ENCODE measurements around the gene GSTA1. TPM values are rescaled to one million over a fixed set of nuclear protein-coding genes. Genes with fewer than 3 reads are reported as not detected.
"Not testable (repeated sequence)": the region's sequence is repeated elsewhere in the genome, so short reads cannot be mapped to it uniquely, and the experiment has no call there.

The GSTA1 gene
- total and polyA plus RNA-seq, 10 donors, result 0.10 to 0.12 TPM; not detected in 8

DNA sequence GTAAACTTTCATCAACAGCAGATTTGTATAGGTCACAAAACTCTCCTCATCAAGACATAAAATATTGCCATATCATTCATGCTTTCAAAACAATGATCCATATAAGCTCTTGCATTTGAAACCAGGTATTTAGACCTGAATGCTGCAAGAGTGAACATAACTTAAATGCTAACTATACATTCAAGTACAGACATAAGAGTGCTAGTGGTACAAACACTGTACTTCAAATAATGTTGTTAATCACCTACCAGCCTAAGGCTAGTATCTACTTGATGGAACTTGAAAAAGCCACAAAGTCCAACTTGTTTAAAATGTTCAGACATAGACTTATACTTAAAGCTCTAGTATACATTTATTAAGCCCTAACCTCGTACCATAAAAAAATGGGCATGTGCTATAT lies 24.4 kb downstream of the GSTA1 start:
- H3K36me3 ChIP-seq, result no peaks in the 10 kb centered on the region
- no peaks in the 10 kb centered on the region for H3K4me1 ChIP-seq
- intact Hi-C loops (cut with DNase I; ENCODE audit: low total_unique reads), result no loop called here
- H3K27ac ChIP-seq, result no peak overlapping the region
- no peak overlapping the region for H3K4me3 ChIP-seq
- no peak for DNase-seq
- 52 to 83% (median 76%) methylated on average over 1 of the region's 1 CpG for WGBS, 5 donors
- H3K9me3 ChIP-seq, result no peaks in the 10 kb centered on the region
- TF ChIP-seq POLR2AphosphoS5 (IDR thresholded peaks at IDR 0.05) (no peak), POLR2A (IDR thresholded peaks at IDR 0.05) (no peak)
- TF ChIP-seq, protein P1, sequence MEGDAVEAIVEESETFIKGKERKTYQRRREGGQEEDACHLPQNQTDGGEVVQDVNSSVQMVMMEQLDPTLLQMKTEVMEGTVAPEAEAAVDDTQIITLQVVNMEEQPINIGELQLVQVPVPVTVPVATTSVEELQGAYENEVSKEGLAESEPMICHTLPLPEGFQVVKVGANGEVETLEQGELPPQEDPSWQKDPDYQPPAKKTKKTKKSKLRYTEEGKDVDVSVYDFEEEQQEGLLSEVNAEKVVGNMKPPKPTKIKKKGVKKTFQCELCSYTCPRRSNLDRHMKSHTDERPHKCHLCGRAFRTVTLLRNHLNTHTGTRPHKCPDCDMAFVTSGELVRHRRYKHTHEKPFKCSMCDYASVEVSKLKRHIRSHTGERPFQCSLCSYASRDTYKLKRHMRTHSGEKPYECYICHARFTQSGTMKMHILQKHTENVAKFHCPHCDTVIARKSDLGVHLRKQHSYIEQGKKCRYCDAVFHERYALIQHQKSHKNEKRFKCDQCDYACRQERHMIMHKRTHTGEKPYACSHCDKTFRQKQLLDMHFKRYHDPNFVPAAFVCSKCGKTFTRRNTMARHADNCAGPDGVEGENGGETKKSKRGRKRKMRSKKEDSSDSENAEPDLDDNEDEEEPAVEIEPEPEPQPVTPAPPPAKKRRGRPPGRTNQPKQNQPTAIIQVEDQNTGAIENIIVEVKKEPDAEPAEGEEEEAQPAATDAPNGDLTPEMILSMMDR (IDR thresholded peaks at IDR 0.05 in 8 of 11, conservative IDR thresholded peaks at IDR 0.05 in 3 of 11), result no peak
- peaks cover 0 to 11% (median 0%) of the 10 kb centered on the region in 7 donors for H3K27me3 ChIP-seq (replicated peaks in 1 of 7)

DNA sequence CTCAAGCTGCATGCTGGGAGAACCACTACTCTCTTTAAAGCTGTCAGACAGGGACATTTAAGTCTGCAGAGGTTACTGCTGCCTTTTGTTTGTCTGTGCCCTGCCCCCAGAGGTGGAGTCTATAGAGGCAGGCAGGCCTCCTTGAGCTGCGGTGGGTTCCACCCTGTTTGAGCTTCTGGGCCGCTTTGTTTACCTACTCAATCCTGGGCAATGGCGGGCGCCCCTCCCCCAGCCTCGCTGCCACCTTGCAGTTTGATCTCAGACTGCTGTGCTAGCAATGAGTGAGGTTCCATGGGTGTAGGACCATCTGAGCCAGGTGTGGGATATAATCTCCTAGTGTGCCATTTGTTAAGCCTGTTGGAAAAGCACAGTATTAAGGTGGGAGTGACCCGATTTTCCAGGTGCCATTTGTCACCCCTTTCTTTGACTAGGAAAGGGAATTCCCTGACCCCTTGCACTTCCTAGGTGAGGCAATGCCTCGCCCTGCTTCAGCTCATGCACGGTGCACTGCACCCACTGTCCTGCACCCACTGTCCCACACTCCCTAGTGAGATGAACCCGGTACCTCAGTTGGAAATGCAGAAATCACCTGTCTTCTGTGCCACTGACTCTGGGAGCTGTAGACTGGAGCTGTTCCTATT lies 26.8 kb downstream of the GSTA1 start:
- intact Hi-C loops (cut with DNase I; ENCODE audit: low total_unique reads); H3K4me1 ChIP-seq; DNase-seq; H3K9me3 ChIP-seq; H3K36me3 ChIP-seq; H3K27ac ChIP-seq; H3K4me3 ChIP-seq: not testable (repeated sequence)
- WGBS, 5 donors, result 80 to 92% (median 90%) methylated on average over 9 of the region's 9 CpGs
- H3K27me3 ChIP-seq (replicated peaks in 1 of 7), result peaks cover 0 to 11% (median 0%) of the 10 kb centered on the region in 7 donors

DNA sequence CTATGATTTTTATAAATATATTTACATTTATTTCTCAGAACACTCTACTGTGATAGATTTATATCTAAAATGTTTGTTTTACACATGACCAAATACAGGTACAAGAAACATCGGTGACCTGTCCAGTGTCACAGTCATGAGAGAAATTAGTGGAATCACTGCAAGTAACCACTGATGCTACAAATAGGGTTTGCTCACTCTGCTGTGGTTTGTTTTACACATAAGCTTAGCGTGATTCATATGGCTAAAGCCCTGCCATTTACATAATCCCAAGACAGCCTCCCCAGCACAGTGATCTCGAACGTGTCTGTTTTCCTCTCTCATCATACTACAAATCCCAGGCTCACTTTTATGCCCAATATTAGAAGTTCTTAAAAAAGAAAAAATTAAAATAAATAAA lies 34.2 kb downstream of the GSTA1 start:
- 69 to 87% (median 87%) methylated on average over 4 of the region's 4 CpGs for WGBS, 5 donors
- H3K4me1 ChIP-seq; H3K27ac ChIP-seq; H3K36me3 ChIP-seq; H3K4me3 ChIP-seq; DNase-seq; intact Hi-C loops (cut with DNase I; ENCODE audit: low total_unique reads); H3K9me3 ChIP-seq; H3K27me3 ChIP-seq (replicated peaks in 1 of 7): not testable (repeated sequence)

DNA sequence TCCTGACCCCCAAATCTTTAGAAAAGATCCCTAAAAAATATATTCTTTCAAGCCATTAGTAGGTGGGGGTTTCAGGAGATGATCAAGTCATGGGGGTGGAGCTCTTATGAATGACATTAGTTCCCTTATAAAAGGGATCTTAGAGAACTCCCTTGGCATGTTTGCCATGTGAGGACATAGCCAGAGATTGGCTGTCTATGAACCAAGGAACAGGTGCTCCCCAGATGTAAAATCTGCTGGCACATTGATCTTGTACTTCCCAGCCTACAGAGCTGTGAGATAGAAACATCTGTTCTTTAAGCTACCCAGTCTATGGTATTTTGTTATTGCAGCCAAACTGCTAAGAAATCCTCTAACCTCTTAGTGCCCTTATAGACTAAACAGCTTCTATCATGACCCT lies 36.0 kb downstream of the GSTA1 start:
- H3K27ac ChIP-seq; DNase-seq; H3K27me3 ChIP-seq (replicated peaks in 1 of 7); H3K9me3 ChIP-seq; H3K36me3 ChIP-seq; H3K4me1 ChIP-seq; H3K4me3 ChIP-seq; intact Hi-C loops (cut with DNase I; ENCODE audit: low total_unique reads): not testable (repeated sequence)

DNA sequence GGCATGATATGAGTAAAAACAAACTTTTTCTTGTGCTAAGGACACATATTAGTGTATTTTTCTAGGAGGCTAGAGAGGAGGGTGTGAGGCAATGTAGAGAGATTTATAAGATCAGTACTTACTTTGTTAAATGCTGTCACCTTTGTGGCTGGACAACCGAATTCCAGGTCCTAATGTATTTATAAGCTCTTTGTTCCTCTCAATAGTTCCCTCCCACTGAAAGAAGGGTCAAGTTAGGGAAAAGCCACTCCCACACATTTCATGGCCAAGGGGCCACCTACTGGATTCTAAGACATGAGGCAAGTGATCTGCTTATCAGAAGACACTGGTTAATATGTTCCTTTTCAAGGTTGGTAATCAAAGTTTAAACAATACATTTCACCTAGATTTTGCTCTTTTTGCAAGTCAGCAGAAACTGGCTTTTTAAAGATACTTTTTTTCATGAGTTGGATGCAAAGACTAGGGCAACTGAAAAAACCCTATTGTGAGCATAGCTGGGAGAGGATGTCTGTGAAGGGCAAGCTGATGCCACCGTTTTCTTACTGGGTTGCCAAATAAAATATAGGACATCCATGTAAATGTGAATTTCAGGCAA lies 40.2 kb downstream of the GSTA1 start, which contains the start of gene GSTA2:
Gene GSTA2 (minus strand): TSS at position 154 of the 595 bp plus-strand sequence. CDS start 5,528 bp downstream, outside the sequence.
- H3K4me1 ChIP-seq; H3K27me3 ChIP-seq (replicated peaks in 1 of 7); H3K36me3 ChIP-seq; H3K27ac ChIP-seq; DNase-seq; intact Hi-C loops (cut with DNase I; ENCODE audit: low total_unique reads); H3K4me3 ChIP-seq; H3K9me3 ChIP-seq: not testable (repeated sequence)
- 42 to 68% (median 66%) methylated on average over 2 of the region's 2 CpGs for WGBS, 5 donors

DNA sequence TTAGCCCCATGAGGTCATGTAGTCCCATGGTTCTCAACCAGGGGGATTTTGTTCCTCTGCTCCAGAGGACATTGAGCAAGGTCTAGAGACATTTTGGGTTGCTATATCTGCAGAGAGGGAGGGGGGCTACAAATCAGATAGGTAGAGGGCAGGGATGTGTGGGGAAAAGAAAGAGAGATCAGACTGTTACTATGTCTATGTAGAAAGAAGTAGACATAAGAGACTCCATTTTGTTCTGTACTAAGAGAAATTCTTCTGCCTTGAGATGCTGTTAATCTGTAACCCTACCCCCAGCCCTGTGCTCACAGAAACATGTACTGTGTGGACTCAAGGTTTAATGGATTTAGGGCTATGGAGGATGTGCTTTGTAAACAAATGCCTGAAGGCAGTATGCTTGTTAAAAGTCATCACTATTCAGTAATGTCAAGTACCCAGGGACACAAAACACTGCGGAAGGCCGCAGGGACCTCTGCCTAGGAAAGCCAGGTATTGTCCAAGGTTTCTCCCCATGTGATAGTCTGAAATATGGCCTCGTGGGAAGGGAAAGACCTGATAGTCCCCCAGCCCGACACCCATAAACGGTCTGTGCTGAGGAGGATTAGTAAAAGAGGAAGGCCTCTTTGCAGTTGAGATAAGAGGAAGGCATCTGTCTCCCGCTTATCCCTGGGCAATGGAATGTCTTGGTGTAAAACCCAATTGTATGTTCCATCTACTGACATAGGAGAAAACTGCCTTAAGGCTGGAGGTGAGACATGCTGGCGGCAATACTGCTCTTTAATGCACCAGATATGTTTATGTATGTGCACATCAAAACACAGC lies 41.7 kb downstream of the GSTA1 start:
- H3K9me3 ChIP-seq; intact Hi-C loops (cut with DNase I; ENCODE audit: low total_unique reads); DNase-seq; H3K4me3 ChIP-seq; H3K27me3 ChIP-seq (replicated peaks in 1 of 7); H3K27ac ChIP-seq; H3K36me3 ChIP-seq; H3K4me1 ChIP-seq: not testable (repeated sequence)
- WGBS, 5 donors, result 70 to 82% (median 78%) methylated on average over 4 to 7 of the region's 7 CpGs

All from spleen (tissue), 11 donors.